K562 (cell line): ENCODE results near the gene BCAS1. TPM values are rescaled to one million over a fixed set of nuclear protein-coding genes. Genes with fewer than 3 reads are reported as not detected.

ENCODE experiments used
- ELK1 ChIP-seq: sonication (generic); formaldehyde crosslinking; IDR thresholded peaks from 2 replicates; pipeline ENCODE4 v1.8.1; 2022; ENCODE audit warnings: missing genetic modification reagents
- ETS1 ChIP-seq: conservative IDR thresholded peaks from 2 replicates; pipeline ENCODE4 v1.6.1; 2011; ENCODE audit warnings: low read depth, mild to moderate bottlenecking, low read length; ENCODE audit not compliant: control insufficient read depth
- FOXP4 ChIP-seq: sonication (generic); formaldehyde crosslinking; IDR thresholded peaks from 2 replicates; pipeline ENCODE4 v1.8.0; 2022; ENCODE audit warnings: mild to moderate bottlenecking, missing genetic modification reagents, borderline replicate concordance
- HNRNPK ChIP-seq: fragments of 200-400 bp; formaldehyde crosslinking; IDR thresholded peaks from one replicate; pipeline ENCODE4 v1.6.1; 2018; ENCODE audit warnings: mild to moderate bottlenecking, low read depth, low read length; ENCODE audit not compliant: poor library complexity, severe bottlenecking
- NFE2 ChIP-seq: IDR thresholded peaks from 2 replicates; pipeline ENCODE4 v1.6.1; 2014; ENCODE audit warnings: antibody characterized with exemption, low read depth
- POLR2A ChIP-seq: fragments of 450-650 bp; conservative IDR thresholded peaks from 2 replicates; pipeline ENCODE4 v1.6.1; 2016
- SP2 ChIP-seq: IDR thresholded peaks from 2 replicates; pipeline ENCODE4 v1.6.1; 2011; ENCODE audit warnings: mild to moderate bottlenecking, low read depth, low read length, moderate library complexity; ENCODE audit not compliant: poor library complexity, severe bottlenecking; ENCODE audit errors: extremely low read depth
- TAF9B ChIP-seq: fragments of 450-650 bp; IDR thresholded peaks from 2 replicates; pipeline ENCODE4 v1.6.1; 2018; ENCODE audit warnings: mild to moderate bottlenecking; ENCODE audit not compliant: partially characterized antibody
- TRIM25 ChIP-seq: fragments of 450-650 bp; IDR thresholded peaks from 2 replicates; pipeline ENCODE4 v1.7.0; 2016; ENCODE audit warnings: borderline replicate concordance
- ZNF830 ChIP-seq: fragments of 250-450 bp; sonication (Bioruptor Pico); IDR thresholded peaks from 2 replicates; pipeline ENCODE4 v1.5.0; 2021; ENCODE audit warnings: mild to moderate bottlenecking
- polyA plus RNA-seq, 8 experiments: library from polyadenylated mRNA; depleted of rRNA in 4 of 8; stranded (reverse) in 5 of 8; unstranded in 3 of 8; fragments of >200 nt; fragmentation: Nextera tagmentation in 2 of 8; fragmentation: Illumina TruSeq in 1 of 8; extraction: Ambion mirVana in 2 of 8; extraction: Trizol in 1 of 8; gene quantifications; 2 replicates each; pipeline versions ENCODE4 v1.2.1 to v1.2.3, GENCODE V29; 2011 to 2014; ENCODE audit warnings: inconsistent platforms in 1 of 8, missing spikeins in 1 of 8
- total RNA-seq, 7 experiments: library from RNA; depleted of rRNA in 6 of 7; stranded (reverse); fragments of >200 nt in 6 of 7; fragmentation: Illumina TruSeq in 2 of 7; extraction: Trizol in 2 of 7; gene quantifications; 2 replicates each; pipeline versions ENCODE4 v1.2.1 to v1.2.3, GENCODE V29; 2011 to 2021; ENCODE audit warnings: low replicate concordance in 1 of 7
- TF ChIP-seq, protein P1 (sequence below): fragments of 450-650 bp; IDR thresholded peaks from 2 replicates; pipeline ENCODE4 v1.6.1; 2016
- TF ChIP-seq, protein P2 (sequence below): fragments of 200-400 bp; formaldehyde crosslinking; IDR thresholded peaks from 2 replicates; pipeline ENCODE4 v1.6.1; 2017; ENCODE audit warnings: mild to moderate bottlenecking, low read depth, low read length, moderate library complexity

Gene BCAS1
- total and polyA plus RNA-seq, 9 of the 15 experiments (the other 6 are each of a cell fraction or from before 2014, with no cell fraction given): 0.18 to 2.3 (median 0.93) TPM

DNA sequence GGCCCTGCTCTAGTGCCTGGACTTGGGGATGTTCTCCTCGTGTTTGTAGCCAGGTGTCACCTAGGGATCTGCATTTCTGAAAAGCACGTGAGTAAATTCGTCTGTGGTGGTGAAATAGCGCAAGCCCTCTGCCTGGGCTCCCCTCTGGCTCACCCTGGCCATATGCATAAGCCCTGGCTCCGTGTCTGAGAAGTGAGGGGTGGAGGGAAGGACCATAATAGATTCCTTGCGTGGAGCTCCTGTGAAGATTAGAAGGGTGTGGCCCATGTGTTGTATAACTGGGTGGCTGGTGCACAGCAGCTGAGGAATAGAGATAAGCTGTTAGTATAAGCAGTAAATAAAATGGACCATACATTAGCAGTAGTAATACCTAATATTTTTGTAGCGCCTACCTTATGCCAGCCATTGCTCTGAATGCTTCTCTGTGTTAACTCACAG lies 4.8 kb downstream of the BCAS1 start (continued):
- TF ChIP-seq TRIM25 (no peak), ELK1 (CRISPR knock-in tag) (no peak), SP2 (no peak), ZNF830 (no peak), POLR2A (no peak), FOXP4 (no peak), TAF9B (peak; percentile 35), ETS1 (no peak), NFE2 (no peak), HNRNPK (no peak)
- TF ChIP-seq, protein P1, sequence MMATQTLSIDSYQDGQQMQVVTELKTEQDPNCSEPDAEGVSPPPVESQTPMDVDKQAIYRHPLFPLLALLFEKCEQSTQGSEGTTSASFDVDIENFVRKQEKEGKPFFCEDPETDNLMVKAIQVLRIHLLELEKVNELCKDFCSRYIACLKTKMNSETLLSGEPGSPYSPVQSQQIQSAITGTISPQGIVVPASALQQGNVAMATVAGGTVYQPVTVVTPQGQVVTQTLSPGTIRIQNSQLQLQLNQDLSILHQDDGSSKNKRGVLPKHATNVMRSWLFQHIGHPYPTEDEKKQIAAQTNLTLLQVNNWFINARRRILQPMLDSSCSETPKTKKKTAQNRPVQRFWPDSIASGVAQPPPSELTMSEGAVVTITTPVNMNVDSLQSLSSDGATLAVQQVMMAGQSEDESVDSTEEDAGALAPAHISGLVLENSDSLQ: no peak
- TF ChIP-seq, protein P2, sequence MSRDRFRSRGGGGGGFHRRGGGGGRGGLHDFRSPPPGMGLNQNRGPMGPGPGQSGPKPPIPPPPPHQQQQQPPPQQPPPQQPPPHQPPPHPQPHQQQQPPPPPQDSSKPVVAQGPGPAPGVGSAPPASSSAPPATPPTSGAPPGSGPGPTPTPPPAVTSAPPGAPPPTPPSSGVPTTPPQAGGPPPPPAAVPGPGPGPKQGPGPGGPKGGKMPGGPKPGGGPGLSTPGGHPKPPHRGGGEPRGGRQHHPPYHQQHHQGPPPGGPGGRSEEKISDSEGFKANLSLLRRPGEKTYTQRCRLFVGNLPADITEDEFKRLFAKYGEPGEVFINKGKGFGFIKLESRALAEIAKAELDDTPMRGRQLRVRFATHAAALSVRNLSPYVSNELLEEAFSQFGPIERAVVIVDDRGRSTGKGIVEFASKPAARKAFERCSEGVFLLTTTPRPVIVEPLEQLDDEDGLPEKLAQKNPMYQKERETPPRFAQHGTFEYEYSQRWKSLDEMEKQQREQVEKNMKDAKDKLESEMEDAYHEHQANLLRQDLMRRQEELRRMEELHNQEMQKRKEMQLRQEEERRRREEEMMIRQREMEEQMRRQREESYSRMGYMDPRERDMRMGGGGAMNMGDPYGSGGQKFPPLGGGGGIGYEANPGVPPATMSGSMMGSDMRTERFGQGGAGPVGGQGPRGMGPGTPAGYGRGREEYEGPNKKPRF: no peak
